ENCODE data around the gene KCNAB1.

GRCh38 chr3:156473341-156473740 lies 353.0 kb downstream of the KCNAB1 start:
- no peak for TF ChIP-seq CTCF (IDR thresholded peaks at IDR 0.05; ENCODE audit: insufficient read depth, low read length, poor library complexity, severe bottlenecking)
- no peak for TF ChIP-seq EZH2phosphoT487 (conservative IDR thresholded peaks at IDR 0.05; ENCODE audit: low read length)
